ENCODE data around the gene SBF2.

The SBF2 gene

DNA sequence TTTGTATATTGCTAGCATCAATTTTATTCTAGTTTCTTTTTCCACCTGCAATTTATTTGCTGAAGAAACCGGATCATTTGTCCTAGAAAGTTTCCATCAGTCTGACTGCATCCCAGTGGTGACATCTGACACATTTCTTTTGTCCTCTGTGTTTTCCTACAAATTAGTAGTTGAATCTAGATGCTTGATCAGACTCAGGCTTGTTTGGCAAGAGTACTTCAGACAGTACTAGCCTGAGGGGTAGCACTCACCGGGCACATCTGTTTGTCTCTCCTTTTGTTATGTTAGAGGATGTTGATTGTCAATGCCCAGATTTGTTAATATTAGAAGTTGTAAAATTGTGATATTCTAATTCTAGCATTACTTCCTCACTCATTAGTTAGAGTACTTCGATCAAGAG, 425.4 kb downstream of the SBF2 start:
- Mint-ChIP-seq H3K4me1 (ENCODE audit: low read depth) (no peaks in the 10 kb centered on the region), H3K36me3 (ENCODE audit: low read depth) (peaks cover 4% of the 10 kb centered on the region), H3K27me3 (no peaks in the 10 kb centered on the region), H3K9me3 (peaks cover 5% of the 10 kb centered on the region), H3K4me3 (no peak overlapping the region), H3K27ac (no peak overlapping the region)
- no peak for DNase-seq

DNA sequence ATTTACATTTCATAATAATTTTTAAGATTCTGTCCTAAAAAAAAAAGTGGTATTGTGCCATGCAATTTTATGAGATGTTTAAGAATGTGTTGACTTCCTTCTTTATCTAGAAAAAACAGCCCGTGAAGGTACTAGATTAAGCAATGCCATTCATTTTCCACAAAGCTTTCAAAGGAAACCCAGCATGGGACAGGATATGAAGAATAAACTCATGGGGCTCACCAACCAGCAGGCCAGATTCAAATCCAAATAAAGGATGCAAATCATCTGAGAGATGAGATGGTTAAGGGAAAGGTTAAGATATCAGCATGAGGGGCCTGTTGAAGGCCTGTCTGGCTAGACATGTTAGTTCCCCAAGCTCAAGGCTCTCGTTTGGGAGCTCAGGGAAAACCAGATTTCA, 431.0 kb downstream of the SBF2 start:
- H3K4me3 Mint-ChIP-seq, result no peak overlapping the region
- no peaks in the 10 kb centered on the region for H3K27me3 Mint-ChIP-seq
- H3K36me3 Mint-ChIP-seq (ENCODE audit: low read depth), result no peaks in the 10 kb centered on the region
- no peaks in the 10 kb centered on the region for H3K9me3 Mint-ChIP-seq
- H3K4me1 Mint-ChIP-seq (ENCODE audit: low read depth), result peaks cover 37% of the 10 kb centered on the region
- no peak overlapping the region for H3K27ac Mint-ChIP-seq
- DNase-seq, result no peak

DNA sequence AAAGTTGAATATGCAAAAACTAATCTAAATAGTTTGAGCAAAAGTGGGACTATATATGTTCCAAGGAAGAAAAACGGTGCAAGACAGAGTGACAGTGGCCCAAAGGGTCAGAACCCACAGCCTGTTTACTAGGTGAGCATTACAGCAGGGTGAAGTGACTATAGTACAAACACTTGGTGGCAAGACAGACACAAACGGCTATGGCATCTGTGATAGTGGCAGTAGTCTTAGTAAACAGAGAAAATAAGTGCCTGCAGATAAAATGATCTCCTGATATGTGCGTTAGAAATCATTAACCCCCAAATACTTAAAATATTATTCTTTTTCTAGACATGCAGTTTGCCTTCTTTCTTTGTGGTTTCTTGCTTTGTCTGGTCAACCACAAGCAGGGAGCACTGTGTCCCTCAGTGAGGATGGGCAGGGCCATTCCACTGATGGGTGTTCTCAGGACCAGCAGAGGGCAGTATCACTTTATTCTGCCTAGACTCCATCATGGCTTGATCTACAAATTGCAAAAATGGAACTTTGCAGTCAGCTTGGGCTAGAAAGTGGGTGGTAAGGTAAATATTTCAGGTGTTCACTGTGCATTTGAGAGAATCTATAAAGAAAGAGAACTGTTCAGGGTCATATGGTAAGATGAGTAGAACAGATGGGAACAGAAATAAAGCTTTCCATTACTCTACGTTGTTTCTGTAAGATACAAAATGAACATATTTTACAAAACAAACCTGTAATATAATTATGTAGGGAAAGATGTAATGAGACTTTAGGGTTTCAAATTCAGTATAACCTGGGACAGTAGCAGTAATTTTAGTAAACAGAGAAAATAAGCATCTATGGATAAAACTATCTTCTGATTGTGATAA, 431.9 kb downstream of the SBF2 start:
- Mint-ChIP-seq H3K4me3 (no peak overlapping the region), H3K9me3 (no peaks in the 10 kb centered on the region), H3K27ac (no peak overlapping the region), H3K4me1 (ENCODE audit: low read depth) (peaks cover 38% of the 10 kb centered on the region), H3K27me3 (no peaks in the 10 kb centered on the region), H3K36me3 (ENCODE audit: low read depth) (no peaks in the 10 kb centered on the region)
- peak; percentile 39 for DNase-seq

DNA sequence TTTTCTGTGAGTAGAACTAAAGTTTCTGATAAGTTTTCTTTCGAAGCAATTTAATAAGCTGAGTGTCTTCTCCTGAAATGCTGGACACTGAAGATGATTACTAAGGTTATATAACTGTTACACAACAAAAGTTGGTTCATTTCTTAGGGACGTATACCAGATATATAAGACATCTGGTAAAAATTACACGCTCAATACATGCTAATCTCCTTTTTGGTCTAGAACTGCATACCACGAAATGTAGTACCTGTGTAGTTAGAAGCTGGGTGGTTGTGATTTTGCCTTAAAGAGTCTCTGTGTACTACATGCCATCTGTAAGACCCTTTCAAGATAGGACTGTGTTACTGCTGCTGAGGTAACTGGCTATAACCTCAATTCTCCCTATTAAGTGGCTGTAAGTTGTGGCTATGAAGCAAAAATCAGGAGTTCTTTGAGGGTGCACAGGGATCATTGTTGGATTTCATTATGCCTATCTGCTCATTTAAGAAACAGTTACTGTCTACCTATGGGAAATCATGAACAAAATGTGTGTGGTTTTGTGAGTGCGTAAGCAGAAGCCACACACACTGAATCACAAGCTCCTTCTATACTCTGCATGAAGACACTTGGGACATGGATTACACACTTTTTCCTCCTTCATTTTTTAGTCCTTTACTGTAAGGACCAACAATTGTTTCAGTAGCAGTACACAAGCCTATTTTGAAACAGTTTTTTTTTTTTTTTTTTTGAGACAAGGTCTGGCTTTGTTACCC, 434.3 kb downstream of the SBF2 start:
- Mint-ChIP-seq H3K27me3 (no peaks in the 10 kb centered on the region), H3K4me3 (peak overlapping the region; percentile 5), H3K36me3 (ENCODE audit: low read depth) (no peaks in the 10 kb centered on the region), H3K4me1 (ENCODE audit: low read depth) (peaks cover 38% of the 10 kb centered on the region), H3K9me3 (no peaks in the 10 kb centered on the region), H3K27ac (peak overlapping the region; percentile 90)
- DNase-seq, result no peak

DNA sequence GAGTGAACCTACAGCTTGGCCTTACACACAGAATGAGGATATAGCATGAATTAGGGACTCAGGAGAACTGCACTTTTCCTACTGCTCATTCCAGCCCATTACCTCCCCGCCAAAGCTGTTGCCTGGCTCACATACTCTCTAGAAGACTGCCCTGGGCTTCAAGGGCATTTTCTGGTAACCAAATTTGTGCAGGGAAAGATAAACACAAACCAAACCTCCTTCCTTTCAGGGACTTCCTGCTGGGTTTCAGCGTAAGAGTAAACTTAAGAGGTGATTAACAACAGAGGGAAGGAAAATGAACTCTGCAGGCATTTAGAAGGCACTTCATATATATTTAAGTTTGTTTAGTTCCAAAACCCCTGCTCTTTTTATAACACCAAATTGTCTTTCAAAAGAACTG, 435.2 kb downstream of the SBF2 start:
- Mint-ChIP-seq H3K27ac (peak overlapping the region; percentile 72), H3K4me1 (ENCODE audit: low read depth) (peaks cover 38% of the 10 kb centered on the region), H3K27me3 (no peaks in the 10 kb centered on the region), H3K4me3 (no peak overlapping the region), H3K36me3 (ENCODE audit: low read depth) (no peaks in the 10 kb centered on the region), H3K9me3 (no peaks in the 10 kb centered on the region)
- DNase-seq, result no peak

DNA sequence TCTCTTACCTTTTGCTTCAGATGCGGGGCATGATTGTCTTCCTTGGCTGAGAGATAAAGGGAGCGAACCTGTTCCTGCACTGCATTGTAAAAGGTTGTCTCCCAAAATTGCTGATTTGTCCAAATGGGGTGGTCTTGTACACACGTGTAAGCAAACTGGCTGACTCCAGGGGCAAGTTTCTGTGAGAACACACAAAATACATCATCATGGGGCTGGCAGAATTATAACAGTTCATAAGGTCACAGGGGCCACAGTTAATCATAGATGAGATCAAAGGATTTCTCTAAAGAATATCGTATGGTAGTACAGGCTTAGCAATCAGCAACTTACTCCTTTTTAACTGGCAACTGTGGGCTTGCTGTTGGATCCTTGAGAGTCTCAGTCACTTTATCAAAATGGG, 435.8 kb downstream of the SBF2 start:
- no peak overlapping the region for H3K4me3 Mint-ChIP-seq
- H3K27ac Mint-ChIP-seq, result peak overlapping the region; percentile 3
- no peaks in the 10 kb centered on the region for H3K9me3 Mint-ChIP-seq

DNA sequence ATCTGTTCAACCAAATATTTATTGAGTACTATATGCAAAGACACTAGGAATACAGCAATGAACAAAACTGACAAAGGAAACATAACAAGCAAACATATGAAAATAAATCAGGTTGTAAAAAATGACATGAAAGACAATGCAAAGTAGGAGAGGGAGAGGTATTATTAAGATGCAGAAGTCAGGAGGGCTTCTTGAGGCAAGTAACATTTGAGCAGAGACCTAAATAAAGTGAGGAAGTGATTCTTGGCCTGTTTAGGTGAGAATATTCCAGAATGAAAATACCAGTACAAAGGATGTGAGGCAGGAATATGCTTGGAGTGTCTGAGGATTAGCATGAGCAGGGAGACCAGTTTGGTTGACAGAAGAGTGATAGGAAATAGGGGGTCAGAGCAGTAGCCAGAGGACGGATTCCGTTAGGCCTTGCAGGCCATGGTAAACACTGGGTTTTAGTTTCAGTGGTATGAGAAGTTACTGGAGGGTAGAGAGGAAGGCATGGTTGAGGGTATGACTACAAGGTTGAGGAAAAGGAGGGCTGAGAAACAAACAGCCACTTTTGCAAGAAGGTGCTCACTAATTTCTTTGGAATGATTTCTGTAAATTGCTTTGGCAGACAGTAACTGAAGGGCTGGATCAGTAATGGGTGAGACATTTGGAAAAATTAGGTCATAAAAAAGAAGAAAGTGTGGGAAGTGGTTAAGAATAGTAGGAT, 438.3 kb downstream of the SBF2 start:
- DNase-seq, result no peak
- Mint-ChIP-seq H3K9me3 (no peaks in the 10 kb centered on the region), H3K4me3 (no peak overlapping the region), H3K36me3 (ENCODE audit: low read depth) (peaks cover 8% of the 10 kb centered on the region), H3K4me1 (ENCODE audit: low read depth) (peaks cover 26% of the 10 kb centered on the region), H3K27ac (no peak overlapping the region), H3K27me3 (no peaks in the 10 kb centered on the region)

More for the DNA sequence above, 435.8 kb downstream of the SBF2 start:
- Mint-ChIP-seq H3K36me3 (ENCODE audit: low read depth) (peaks cover 2% of the 10 kb centered on the region), H3K27me3 (no peaks in the 10 kb centered on the region), H3K4me1 (ENCODE audit: low read depth) (peaks cover 38% of the 10 kb centered on the region)
- no peak for DNase-seq

DNA sequence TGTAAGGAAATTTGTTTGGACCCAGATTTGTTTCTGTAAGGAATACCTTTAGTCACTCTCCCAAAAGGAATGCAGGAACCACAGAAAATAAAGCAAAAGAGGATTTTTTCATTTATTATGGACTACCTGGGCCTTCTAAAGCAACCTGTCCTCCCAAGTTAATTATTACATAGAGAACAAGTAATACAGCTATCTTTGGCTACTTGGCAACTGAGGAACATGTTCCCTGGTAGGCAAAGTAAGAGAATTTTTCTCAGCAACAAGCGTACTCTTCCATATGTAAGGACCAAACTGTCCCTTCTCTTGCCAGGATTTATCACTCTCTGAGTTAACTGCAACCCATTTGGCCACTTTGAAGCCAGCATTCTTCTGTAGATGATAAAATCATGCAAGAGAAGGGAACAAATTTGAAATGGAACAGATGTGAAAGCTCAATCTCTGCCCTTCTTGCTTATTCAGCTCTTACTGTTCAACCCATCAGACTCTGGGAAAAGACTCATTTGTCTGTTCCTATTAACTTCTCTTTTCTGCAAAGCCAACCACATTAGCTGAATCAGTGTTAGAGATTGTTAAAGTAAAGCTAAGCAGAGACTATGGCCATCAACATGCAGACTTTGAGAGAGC, 440.0 kb downstream of the SBF2 start:
- DNase-seq, result no peak

DNA sequence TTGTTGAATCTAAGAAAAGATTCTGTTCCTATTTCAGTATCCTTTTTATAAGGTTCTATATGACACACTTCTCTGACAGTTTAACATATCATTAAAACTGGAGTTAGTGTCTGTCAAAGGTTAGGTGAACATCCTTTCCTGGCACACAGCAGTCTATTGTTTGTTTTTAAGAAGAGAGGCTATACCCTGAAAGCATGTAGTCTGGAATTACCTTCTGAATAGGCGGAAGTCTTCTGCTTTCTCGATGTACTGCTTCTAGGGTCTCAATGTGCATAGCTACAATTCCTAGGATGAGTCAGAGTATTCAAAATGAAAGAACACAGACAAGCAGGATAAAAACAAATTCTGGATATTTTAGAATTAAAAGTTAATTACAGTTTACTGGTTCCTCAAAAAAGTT, 441.6 kb downstream of the SBF2 start:
- Mint-ChIP-seq H3K4me3 (no peak overlapping the region), H3K9me3 (no peaks in the 10 kb centered on the region), H3K4me1 (ENCODE audit: low read depth) (no peaks in the 10 kb centered on the region), H3K27ac (no peak overlapping the region), H3K36me3 (ENCODE audit: low read depth) (peaks cover 22% of the 10 kb centered on the region), H3K27me3 (no peaks in the 10 kb centered on the region)
- DNase-seq, result no peak

More for the DNA sequence above, 440.0 kb downstream of the SBF2 start:
- Mint-ChIP-seq H3K36me3 (ENCODE audit: low read depth) (peaks cover 18% of the 10 kb centered on the region), H3K4me1 (ENCODE audit: low read depth) (peaks cover 11% of the 10 kb centered on the region), H3K4me3 (no peak overlapping the region), H3K27ac (no peak overlapping the region), H3K9me3 (no peaks in the 10 kb centered on the region), H3K27me3 (no peaks in the 10 kb centered on the region)

DNA sequence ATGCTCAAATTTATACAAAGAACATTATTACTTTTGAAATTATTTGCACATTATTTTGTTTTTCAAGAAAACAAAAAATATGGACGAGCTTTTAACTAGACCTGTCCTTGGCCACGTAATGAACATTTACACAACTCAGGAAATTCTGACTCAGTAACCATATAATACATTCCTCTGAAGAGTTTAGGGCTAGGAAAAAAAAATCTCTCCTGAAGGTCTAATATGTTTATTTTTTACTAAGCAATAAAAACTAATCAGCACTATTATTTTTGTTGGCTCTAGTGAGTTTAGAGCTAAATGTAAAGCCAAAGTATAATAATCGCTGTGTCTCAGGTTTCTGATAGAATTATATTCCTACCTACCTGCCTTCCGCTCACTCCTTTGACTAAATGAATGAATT, 442.7 kb downstream of the SBF2 start:
- no peaks in the 10 kb centered on the region for H3K27me3 Mint-ChIP-seq
- no peak overlapping the region for H3K27ac Mint-ChIP-seq
- H3K9me3 Mint-ChIP-seq, result no peaks in the 10 kb centered on the region
- no peak for DNase-seq
- no peak overlapping the region for H3K4me3 Mint-ChIP-seq
- no peaks in the 10 kb centered on the region for H3K4me1 Mint-ChIP-seq (ENCODE audit: low read depth)
- H3K36me3 Mint-ChIP-seq (ENCODE audit: low read depth), result peaks cover 31% of the 10 kb centered on the region

DNA sequence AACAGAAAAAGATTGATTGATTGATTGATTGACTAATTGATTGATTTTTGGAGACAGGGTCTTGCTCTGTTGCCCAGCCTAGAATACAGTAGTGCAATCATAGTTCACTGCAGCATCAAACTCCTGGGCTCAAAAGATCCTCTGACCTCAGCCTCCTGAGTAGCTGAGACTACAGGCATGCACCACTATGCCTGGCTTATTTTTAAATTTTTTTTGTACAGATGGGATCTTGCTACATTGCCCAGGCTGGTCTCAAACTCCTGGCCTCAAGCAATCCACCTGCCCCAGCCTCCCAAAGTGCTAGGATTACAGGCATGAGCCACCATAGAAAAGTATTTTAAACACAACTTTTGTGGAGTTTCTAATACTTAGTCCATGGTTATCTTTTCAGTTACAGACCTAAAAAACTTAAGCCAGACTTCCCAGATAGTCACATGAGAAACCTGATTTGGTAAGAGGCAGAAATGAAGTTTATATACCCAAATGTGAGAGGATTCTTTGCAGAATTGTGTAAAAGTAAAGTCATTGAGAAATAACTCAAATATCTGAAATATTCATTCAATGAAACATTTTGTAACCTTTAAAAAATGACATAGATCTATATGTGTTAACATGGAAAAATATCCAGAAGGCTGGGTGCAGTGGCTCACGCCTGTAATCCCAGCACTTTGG, 443.7 kb downstream of the SBF2 start:
- H3K4me3 Mint-ChIP-seq, result no peak overlapping the region
- DNase-seq, result no peak
- H3K9me3 Mint-ChIP-seq, result no peaks in the 10 kb centered on the region
- no peaks in the 10 kb centered on the region for H3K27me3 Mint-ChIP-seq
- H3K36me3 Mint-ChIP-seq (ENCODE audit: low read depth), result peaks cover 35% of the 10 kb centered on the region
- no peaks in the 10 kb centered on the region for H3K4me1 Mint-ChIP-seq (ENCODE audit: low read depth)
- H3K27ac Mint-ChIP-seq, result no peak overlapping the region

DNA sequence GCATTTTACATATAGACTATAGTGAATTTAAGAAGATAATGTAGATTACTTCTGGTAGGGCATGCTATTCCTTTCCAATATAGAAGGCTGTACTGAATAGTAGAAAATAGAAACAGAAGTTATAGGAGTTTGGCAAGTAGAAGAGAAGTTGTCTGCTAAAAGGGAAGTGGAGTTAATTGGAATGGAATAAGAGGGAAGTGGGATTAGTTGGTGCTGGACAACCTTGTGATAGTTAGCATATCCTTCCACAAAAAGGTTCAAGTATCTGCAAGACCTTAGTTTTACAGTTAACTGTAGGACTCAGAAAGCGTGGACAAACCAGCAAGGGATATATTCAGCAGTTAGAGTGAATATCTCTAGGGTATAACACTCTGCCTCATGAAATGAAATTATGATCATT, 444.6 kb downstream of the SBF2 start:
- Mint-ChIP-seq H3K27me3 (no peaks in the 10 kb centered on the region), H3K4me3 (no peak overlapping the region), H3K9me3 (no peaks in the 10 kb centered on the region), H3K27ac (no peak overlapping the region), H3K4me1 (ENCODE audit: low read depth) (no peaks in the 10 kb centered on the region), H3K36me3 (ENCODE audit: low read depth) (peaks cover 42% of the 10 kb centered on the region)
- DNase-seq, result no peak

DNA sequence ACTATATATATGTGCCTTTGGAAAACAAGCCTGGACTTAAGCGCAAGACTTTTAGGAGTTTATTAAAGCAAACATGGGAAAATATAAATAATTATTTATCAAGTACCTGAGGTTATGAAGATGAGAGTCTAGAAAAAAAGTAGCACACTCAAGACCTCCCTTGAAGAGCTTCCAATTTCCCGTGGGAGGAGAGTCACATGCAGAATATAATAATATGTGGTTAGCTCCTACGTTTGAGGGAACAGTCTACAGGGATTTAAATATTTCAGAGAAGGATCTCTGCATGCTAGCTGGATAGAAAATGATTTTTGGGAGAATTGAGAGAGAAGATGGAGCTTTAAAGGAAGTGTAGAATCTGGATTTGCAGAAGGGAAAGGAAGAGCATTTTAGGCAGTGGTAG, 446.4 kb downstream of the SBF2 start:
- Mint-ChIP-seq H3K9me3 (no peaks in the 10 kb centered on the region), H3K4me3 (no peak overlapping the region), H3K36me3 (ENCODE audit: low read depth) (peaks cover 47% of the 10 kb centered on the region), H3K4me1 (ENCODE audit: low read depth) (peaks cover 6% of the 10 kb centered on the region), H3K27me3 (no peaks in the 10 kb centered on the region), H3K27ac (no peak overlapping the region)
- no peak for DNase-seq

DNA sequence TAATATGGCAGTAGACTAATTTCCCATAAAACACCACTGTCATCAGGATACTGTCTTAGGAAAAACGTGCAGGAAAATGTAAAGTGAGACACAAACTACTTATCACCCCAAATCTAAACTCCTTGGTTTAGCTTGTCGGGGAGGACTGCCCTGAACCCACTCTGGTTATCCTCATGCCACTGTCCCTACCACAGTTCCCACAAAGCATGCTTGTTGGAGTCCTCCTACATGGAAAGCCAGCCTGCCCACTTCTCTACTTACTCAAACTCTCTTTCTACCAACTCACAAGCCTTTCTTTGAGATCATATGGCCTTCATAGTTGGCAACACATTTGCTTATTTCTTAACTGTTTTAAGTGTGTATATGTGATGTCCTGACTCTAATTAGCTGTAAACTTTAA, 451.1 kb downstream of the SBF2 start:
- DNase-seq, result no peak
- H3K9me3 Mint-ChIP-seq, result no peaks in the 10 kb centered on the region
- H3K4me1 Mint-ChIP-seq (ENCODE audit: low read depth), result peaks cover 46% of the 10 kb centered on the region
- no peak overlapping the region for H3K27ac Mint-ChIP-seq
- peaks cover 46% of the 10 kb centered on the region for H3K36me3 Mint-ChIP-seq (ENCODE audit: low read depth)
- no peaks in the 10 kb centered on the region for H3K27me3 Mint-ChIP-seq
- no peak overlapping the region for H3K4me3 Mint-ChIP-seq

Data from activated T-cell treated with anti-CD3 and anti-CD28 coated beads, Interleukin-2, amount 50 U/mL, for 24 hours (primary cell).